Activated CD4-positive, alpha-beta T cell treated with anti-CD3 and anti-CD28 coated beads, Interleukin-2, amount 50 U/mL, for 4 hours (primary cell): ENCODE measurements around the gene KCNQ4.

Source experiments
- DNase-seq, 2 experiments: peaks; one replicate each; pipeline ENCODE4 v3.0.0-alpha.2; 2020

KCNQ4 gene

GRCh38 chr1:40823983-40824382 is 40.4 kb downstream of the KCNQ4 start:
- DNase-seq: no peak

GRCh38 chr1:40824591-40825434 is 41.2 kb downstream of the KCNQ4 start:
- DNase-seq: no peak

DNA sequence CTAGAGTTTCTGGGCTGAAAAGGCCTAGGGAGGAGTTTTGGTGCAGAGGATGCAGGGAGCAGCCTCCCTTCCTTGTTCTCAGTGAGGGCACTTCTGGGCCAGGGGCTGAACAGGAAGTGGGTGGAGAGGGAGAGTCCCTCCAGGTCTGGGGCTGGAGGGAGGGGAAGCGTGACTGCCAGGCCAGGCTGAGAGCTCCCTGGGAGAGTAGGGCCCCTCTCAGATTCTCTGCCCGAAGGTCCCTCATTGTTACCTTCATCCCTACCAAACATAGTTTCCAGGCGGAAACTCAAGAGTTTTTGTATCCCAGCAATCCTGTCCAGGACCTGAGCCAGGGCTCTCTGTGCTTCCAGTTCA is 41.8 kb downstream of the KCNQ4 start:
- no peak for DNase-seq

- DNase-seq: no peak
Observed at GRCh38 chr1:40825996-40826395, 42.4 kb downstream of the KCNQ4 start.

DNA sequence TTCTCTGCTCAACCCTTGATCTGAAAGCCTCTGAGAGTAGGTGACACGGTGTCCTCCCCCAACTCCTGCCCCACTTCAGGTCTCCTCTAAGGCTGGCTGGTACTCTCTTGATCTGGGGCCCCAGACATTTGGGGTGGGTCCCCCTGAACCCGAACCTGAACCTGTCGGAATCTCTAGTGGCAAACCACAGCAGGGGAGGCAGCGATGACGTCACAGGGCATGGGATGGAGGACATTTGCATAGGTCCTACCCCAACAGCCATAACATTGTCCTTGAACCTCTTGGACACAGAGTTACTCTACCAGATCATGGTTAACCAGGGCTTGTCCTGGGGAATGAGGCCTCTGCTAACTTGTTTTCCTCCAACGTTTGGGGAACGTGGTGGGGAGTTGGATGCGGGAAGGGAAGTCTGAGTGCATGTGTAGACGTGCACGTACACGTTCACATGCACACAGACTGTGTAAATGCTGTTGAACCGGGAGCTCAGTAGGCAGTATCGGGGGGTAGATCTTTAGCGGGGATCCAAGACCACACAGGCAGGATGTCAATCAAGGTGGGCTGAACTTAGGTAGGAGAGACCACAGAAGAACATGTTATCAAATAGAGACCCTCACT is 46.2 kb downstream of the KCNQ4 start:
- DNase-seq: no peak

DNA sequence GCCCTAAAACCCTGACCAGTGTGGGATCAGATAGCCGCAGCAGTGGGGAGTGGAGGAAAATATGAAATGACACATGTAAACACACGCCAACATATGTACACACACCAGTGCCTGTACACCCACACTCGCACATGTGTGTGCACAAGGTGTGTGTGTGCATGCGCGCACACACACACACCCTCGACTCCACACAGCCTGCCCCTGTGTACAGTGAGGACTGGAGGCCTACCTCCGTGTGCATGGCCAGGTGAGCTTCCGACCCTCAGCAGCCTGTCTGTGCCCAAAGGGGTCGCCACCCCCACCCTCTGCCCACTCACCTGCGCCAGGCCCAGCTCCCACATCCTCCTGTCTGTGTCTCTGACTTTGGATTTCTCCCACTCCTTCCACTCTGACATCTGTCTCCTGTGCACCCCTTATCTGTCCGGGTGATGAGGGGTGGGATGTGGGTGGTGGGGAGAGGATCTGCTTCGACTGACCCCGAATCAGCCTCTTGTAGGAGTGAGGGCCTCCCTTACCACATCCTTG is 46.9 kb downstream of the KCNQ4 start:
- no peak for DNase-seq

DNA sequence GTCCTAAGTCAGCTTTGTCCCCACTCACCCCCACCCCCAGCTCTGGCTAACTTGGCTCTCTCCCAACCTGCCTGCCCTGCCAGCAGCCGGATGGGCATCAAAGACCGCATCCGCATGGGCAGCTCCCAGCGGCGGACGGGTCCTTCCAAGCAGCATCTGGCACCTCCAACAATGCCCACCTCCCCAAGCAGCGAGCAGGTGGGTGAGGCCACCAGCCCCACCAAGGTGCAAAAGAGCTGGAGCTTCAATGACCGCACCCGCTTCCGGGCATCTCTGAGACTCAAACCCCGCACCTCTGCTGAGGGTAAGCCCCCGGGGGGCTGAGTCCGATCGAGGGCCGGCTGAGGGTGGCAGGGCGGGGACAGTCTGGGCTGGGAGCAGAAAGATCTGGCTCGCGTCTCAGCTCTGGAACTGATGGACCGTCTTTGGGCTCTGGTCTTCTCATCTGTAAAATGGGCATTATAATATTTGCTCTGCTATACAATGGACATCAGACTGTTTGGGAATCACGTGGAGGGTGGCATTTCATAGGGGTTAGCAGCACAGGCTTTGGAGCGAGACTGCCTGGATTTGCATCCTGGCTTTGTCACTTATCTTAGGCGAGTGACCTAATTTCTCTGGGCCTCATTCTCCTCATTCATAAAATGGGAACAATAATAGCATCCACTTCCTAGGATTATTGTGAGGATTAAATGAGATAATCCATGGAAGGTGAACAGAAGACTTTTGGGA is 47.6 kb downstream of the KCNQ4 start:
- DNase-seq: no peak

- no peak for DNase-seq
Observed at GRCh38 chr1:40833979-40834378, 50.4 kb downstream of the KCNQ4 start.

DNA sequence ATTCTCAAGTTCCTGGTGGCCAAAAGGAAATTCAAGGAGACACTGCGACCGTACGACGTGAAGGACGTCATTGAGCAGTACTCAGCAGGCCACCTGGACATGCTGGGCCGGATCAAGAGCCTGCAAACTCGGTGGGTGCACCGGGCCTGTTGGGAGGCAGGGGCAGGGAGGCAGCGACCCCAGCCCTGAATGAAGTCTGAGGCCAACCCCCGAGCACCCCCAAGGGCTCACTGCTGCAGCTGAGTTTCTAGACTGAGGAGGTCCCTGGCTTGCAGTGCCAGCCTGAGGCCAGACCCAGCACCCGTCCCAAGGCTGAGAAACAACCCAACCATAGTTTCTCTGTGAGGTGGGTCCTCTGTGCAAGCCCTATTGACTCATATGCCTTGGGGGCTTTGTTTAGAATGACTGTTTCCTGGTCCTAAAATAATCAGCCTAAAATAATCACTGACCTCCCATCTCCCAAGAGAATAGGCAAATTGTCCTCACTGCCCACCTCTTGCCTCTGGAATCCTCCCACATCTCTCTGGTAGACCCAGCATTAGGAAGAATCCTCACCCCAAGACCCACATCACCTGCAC is 51.5 kb downstream of the KCNQ4 start:
- DNase-seq: no peak

DNA sequence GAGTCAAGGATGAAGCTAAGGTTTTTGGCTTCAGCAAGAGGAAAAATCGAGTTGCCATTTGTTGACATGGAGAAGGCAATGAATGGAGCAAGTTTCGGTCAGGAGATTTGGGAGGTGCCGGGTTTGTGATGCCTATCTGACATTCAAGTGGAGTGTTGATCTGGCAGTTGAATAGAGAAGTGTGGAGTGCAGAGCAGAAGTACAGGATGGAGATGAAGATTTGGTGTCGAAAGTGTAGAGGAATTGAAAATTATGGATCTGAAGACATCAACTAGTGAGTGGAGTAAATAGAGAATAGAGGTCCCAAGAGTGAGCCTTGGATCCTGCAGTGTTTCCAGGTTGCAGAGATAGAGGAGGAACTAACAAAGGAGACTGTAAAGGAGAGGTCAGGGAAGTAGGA is 52.7 kb downstream of the KCNQ4 start:
- no peak for DNase-seq

GRCh38 chr1:40837601-40838000 is 54.0 kb downstream of the KCNQ4 start:
- DNase-seq: no peak

- no peak for DNase-seq
Observed at GRCh38 chr1:40838045-40838979, 54.7 kb downstream of the KCNQ4 start.

- DNase-seq: no peak
Observed at GRCh38 chr1:40838980-40839942, 55.7 kb downstream of the KCNQ4 start.

- no peak for DNase-seq
Observed at GRCh38 chr1:40839943-40840335, 56.4 kb downstream of the KCNQ4 start.

DNA sequence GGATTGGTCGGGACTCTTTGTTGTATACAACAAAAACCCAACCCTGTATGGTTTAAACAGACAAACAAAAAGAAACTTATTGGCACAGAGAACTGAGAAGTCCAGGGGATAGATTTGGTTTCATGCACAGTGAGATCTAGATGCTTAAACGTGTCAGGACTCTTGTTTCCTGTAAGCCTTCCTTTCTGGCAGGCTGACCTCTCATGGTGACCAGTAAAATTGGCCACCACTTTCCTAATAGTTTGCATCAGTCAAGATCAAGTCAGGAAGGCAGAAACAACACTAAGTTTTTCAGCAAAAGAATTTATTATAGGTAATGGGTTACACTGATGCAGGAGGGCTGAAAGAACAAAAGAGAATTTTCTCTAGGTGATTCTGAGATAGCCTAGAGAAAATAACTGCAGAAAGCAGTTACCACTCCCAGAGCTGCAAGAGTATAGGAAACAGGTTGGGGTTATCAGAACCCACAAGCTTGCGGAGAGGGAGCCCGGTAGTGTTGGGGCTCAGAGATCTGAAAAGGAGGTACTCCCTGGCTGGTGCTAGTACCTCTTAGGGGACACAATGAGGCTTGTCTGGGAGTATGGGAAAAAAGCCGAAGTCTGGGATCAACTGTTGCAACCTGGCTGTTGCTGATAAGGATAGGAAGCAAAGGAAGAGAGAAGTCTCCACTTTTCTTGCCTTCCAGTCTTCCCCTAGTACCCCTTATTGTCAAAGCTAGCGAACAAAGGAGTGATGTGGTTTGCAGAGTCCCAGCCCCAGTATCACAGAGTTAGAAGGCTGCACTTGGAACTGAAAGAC is 57.1 kb downstream of the KCNQ4 start:
- DNase-seq: no peak

GRCh38 chr1:40841602-40842001 is 58.0 kb downstream of the KCNQ4 start:
- no peak for DNase-seq

DNA sequence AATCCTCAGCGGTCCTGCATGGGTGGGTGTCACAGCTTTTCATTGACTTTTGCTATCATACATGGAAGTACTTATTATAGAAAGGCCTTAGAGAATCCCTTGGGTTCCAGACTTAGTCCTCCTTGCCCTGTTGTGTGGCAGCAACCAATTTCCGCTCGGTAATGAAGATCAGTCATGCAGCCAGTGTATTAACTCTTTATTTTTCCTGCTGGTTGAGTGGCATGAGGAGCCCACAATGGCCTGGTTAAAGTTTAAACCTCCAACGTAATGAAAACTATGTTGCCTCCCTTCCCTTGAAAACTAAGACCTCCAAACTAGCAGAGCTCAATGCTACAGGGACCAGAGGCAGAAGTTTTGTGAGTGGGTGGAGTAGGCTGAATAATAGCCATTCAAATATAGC is 58.6 kb downstream of the KCNQ4 start:
- DNase-seq: no peak

GRCh38 chr1:40842691-40843090 is 59.1 kb downstream of the KCNQ4 start:
- no peak for DNase-seq

- no peak for DNase-seq
Observed at GRCh38 chr1:40844079-40844478, 60.5 kb downstream of the KCNQ4 start.
